Lower leg skin (tissue), 3 donors: ENCODE results near the gene SHISA5.

Experiments used
- POLR2A ChIP-seq, 2 donors: fragments of 450-650 bp; IDR thresholded peaks; one replicate each; pipeline ENCODE4 v1.6.1; 2016 to 2017; ENCODE audit warnings: antibody characterized with exemption in 2 of 2, mild to moderate bottlenecking in 1 of 2, moderate library complexity in 1 of 2
- TF ChIP-seq, protein P1 (sequence below), 3 donors: fragments of 450-650 bp; IDR thresholded peaks; one replicate each; pipeline ENCODE4 v1.5.1; 2016; ENCODE audit warnings: antibody characterized with exemption in 3 of 3, mild to moderate bottlenecking in 3 of 3, moderate library complexity in 2 of 3

DNA sequence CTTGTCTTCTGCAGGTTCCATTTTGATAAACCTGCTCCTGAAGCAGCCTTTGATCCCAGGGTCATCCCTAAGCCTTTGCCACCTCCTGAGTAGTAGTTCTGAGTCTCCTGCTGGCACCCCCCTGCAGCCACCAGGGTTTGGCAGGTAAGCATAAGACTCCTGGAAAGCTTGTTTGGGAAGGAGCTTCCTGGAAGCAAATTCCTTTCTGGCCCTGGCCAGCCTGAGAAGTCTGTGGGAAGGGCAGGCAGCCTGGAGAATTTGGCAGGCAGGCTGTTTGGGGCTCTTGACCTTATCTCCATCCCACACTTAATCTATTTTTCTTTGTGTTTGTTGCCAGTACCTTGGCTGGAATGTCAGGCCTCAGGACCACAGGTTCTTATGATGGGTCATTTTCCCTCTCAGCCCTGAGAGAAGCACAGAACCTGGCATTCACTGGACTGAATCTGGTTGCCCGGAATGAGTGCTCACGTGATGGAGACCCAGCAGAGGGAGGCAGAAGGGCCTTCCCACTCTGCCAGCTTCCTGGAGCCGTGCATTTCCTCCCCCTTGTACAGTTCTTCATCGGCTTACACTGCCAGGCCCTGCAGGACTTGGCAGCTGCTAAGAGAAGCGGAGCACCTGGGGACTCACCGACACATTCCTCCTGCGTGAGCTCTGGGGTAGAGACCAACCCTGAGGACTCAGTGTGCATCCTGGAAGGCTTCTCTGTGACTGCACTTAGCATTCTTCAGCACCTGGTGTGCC lies 44.0 kb downstream of the SHISA5 start:
- TF ChIP-seq, protein P1, sequence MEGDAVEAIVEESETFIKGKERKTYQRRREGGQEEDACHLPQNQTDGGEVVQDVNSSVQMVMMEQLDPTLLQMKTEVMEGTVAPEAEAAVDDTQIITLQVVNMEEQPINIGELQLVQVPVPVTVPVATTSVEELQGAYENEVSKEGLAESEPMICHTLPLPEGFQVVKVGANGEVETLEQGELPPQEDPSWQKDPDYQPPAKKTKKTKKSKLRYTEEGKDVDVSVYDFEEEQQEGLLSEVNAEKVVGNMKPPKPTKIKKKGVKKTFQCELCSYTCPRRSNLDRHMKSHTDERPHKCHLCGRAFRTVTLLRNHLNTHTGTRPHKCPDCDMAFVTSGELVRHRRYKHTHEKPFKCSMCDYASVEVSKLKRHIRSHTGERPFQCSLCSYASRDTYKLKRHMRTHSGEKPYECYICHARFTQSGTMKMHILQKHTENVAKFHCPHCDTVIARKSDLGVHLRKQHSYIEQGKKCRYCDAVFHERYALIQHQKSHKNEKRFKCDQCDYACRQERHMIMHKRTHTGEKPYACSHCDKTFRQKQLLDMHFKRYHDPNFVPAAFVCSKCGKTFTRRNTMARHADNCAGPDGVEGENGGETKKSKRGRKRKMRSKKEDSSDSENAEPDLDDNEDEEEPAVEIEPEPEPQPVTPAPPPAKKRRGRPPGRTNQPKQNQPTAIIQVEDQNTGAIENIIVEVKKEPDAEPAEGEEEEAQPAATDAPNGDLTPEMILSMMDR (IDR thresholded peaks at IDR 0.05), result no peak
- TF ChIP-seq POLR2A (IDR thresholded peaks at IDR 0.05), result no peak
